NCI-H526 (cell line): ENCODE measurements around the gene IL4R.
"Not testable (repeated sequence)": the region's sequence is repeated elsewhere in the genome, so short reads cannot be mapped to it uniquely, and the experiment has no call there.

ENCODE experiments used
- DNase-seq, 2 experiments: peaks; one replicate each; lab custom pipeline; 2025; lab: John Stamatoyannopoulos, UW

Gene IL4R

DNA sequence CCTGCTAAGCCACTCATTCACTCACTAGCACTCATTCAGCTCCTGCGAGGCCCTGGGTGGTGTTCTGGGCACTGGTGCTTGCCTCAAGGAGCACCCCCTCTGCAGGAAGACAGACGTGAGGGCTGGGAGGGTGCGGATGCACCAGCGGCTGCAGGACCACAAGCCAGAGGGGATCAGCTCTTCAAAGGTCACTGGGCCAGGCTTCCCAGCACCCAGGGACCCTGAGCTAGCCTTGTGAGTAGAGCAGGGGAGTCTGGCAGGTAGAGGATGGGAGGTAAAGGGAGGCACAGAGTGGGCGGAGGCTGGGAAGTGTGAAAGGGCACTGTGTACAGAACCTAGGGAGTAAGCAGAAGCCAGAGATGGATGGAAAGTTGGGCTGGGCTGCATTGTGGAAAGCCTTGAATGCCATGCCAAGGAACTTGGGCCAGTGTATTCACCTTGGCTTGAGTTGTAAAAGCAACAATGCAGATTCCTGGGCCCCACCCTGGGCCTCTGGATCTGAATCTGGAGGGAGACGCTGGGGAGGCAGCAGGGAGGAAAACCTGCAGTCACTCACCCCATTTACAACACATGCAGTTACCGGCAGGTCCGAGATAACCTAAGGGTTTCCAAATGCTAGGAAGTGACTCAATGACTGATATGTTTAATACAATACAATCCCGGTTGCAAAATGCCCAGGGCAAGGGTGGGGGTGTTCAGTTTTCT lies 1.7 kb downstream of the IL4R start:
- DNase-seq: no peak

DNA sequence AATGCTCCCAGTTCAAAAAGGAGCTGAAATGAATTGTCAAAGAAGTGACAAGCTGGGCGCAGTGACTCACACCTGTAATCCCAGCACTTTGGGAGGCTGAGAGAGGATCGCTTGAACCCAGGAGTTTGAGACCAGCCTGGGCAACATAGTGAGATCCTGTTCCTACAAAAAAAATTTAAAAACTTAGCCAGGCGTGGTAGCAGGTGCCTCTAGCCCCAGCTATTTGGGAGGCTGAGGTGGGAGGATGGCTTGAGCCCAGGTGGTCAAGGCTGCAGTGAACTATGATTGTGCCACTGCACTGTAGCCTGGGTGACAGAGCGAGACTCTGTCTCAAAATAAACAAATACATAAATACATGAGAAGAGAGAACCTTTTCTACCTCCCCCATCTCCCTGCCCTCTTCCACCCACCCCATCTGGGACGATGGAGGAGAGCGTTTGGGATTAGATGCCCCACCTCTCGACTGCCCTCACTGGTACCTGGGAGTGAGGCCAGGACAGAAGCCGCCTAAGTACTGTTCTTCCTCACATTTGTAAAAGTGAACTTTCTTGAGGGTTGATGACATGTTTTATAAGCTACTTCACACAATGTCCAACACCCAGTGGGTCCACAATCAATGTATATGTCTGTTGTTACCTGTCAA lies 2.4 kb downstream of the IL4R start:
- DNase-seq: no peak

DNA sequence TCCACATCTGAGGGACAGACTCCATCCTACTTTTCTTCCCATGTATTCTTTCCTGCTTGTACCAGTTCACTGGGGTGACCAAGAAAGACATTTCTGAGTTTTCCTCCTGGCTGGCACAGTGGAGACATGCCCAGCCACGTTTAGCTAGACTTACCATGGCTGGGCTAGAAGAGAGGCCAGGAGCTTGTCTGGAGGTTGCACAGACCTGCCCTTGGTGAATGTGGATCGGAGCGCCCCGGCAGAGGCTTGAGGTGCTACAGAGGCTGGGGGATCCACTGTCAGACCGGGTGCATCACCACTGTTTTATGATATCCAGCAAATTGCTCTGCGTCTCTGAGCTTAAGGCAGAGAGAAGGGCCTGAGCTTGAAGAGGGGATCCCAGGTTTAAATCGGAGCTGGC lies 3.5 kb downstream of the IL4R start:
- DNase-seq: no peak

DNA sequence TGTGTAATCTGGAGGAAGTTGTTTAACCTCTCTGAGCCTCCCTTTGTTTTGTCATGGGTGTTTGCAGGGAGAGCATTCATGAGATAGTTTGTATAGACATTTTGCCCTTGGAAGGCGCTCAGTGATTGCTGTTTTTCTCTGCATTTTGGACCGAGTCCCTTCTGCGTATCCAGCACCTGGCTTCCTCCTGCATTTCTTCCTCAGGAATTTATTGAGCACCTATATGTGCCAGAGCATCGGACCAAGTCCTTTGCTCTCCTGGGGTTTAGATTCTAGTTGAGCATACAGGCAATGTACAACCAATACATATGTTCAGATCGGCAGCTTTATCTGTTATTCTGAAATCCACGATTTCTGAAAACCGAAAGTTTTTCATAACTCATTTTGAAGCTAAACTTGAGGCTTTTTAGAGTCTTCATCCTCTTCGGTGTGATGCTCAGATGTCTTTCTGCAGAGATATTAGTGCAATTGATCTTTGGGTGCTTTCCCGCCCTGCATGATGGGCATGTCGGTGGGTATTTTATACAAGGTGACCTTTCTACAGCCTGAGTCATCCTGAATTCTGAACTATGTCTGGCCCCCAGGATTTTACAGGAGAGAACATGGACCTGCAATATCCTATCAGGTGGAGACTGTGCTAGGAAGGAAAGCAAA lies 4.1 kb downstream of the IL4R start:
- no peak for DNase-seq

DNA sequence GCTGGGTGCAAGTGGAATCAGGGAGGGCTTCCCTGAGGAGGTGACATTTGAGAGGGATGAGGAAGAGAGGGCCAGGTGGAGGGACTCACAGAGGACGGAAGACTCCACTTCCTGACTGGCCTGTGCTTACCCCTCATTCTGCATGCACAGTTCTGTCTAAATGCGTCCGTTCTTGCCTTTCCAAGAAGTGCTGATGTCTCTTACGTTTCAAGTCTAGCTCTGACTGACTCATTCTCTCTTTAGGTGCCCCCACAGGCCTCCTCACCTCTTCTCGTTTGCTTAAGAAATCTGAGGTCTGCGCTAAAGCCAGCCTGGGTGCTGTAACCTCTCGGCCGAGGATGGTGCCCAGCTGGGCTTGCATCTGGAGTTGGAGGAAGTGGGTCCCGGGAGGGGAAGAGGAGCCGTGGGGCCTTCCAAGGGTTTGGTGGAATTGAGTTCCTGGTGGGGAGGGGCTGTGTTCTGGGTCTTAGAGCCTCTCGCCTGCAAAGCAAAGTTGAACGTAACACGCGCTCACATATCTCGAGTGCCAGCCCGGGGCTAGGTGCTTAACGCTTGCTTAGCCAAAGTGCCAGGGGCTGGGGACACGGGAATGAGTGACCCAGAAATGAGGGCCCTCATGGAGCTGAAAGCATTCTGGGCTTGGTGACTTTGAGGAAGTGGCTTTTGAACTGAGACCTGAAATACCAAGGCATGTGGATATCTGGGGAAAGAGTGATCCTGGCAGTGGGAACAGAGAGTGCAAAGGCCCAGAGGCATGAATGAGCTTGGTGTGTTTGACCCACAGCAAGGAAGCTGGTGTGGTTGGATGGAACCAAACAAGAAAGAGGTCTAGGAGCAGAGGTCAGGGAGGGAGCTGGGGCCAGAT lies 4.8 kb downstream of the IL4R start:
- DNase-seq: no peak

DNA sequence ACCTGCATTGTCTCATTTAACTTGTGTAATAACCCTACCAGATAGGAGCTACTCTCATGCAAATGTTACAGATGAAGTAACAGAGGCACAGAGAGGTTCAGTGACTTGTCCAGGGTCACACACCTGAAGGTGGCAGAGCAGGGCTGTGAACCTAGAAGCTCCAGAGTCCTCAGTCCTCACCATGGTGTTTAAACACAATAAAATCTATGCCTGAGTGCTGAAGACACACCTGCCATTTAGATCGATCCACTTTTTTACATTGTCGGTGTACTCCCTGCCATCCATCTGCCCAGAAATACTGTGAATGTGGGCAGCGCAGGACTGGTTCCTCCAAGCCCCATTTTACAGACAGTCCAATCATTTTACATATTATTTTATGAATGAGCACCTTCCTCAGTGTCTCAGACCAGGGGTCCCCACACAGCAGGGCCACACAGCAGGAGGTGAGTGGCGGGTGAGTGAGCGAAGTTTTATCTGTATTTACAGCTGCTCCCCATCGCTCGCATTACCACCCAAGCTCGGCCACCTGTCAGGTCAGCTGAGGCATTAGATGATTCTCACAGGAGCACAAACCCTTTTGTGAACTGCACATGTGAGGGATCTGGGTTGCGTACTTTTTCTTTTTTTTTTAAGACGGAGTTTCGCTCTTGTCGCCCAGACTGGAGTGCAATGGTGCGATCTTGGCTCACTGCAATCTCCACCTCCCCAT lies 5.6 kb downstream of the IL4R start:
- no peak for DNase-seq

DNA sequence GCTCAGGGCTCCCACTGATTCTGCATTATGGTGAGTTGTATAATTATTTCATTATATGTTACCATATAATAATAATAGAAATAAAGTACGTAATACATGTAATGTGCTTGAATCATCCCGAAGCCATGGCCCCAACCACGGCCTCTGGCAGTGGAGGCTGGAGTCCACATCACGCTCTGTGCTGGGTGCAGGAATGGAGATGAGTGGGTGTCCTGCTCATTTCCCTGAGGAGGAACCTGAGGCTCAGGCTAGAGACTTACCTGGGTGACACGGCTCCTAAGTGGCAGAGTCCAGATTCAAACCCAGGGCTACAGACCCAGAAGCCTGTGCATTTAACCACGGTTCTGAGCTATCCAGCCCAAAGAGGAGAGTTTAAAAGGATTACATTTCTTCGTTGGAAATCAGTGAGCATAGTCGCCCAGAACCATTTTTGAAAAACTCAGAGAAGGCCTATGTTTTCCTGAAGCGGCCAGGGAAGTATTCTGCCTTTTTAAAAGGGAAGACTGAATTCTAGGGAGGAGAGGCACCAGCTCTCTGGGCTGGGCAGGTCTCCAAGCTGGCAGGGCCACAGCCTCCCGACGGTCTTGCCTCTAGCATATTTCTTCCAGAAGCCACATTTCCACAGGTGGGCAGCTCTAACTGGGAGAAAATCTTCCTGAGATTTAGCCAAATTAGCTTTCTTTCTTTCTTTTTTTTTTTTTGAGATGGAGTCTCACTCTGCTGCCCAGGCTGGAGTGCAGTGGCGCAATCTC lies 6.7 kb downstream of the IL4R start:
- DNase-seq: no peak

DNA sequence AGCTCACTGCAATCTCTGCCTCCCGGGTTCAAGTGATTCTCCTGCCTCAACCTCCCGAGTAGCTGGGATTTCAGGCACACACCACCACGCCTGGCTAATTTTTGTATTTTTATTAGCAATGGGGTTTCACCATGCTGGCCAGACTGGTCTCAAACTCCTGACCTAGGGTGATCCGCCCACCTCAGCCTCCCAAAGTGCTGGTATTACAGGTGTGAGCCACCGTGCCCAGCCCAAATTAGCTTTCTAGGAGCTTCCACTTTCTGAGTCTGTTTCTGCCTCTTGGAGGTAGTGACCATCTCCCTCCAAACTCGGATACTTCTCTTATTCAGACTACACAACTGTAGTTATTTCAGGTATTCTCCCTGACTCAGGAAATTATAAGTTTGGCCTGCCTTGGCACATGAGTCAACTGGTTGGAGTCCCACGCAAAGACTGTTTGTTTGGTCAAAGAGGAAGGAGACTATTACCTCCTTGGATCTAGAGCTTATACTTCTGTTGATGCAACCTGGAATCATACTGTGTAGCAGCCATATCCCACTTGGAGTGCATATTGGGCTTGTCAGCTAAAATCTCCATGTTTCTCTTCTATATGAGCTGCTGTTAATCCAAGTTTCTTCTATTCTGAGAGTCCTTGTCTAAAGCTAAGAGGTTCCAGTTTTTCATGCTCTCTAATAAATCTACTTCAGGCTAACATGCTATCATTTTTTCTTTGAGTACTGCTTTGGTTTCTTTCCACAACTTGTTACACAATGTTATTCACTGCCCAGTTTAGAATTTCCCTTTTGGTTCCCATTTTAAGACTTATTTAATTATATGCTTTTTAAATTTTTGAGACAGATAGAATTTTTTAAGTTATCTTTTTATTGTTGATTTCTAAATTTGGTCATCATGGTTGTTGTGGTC lies 7.5 kb downstream of the IL4R start:
- no peak for DNase-seq

DNA sequence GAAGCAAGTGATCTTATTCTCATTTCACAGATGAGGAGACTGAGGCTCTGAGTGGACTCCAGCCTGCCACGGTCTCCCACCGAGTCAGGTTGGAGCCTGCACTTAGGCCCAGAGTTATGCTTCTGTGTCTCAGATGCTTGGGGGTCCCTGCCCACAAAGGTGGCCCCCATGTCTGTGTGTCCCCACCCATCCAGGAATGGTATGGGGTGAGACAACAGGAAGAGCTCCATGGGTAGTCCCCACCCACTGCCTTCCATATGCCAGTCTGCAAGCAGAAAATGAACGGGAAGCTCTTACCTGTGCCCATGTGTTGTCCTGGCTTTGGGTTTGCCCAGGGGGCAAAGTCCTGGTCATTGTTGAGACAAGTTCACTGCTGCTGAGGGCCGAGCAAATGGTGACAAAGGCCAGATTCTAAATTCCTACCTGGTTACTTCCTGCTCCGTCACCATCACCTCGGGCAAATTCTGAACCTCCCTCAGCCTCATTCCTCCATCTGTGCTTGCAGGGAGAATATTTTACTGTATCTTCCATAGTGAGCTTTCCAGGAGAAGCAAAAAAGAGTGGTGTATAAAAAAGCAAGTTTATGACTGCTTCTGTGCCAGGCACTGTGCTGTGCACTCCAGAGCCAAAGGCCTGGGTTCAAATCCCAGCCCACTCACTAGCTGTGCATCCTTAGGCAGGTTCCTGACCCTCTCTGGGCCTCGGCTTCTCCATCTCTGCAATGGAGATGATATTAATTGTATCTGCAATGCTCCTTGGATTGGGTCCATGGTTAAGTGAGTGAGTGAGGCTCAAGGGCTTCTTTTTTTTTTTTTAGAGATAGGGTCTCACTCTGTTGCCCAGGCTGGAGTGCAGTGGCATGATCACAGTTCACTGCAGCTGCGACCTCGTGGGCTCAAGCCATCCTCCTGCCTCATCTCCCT lies 9.3 kb downstream of the IL4R start:
- DNase-seq: no peak

DNA sequence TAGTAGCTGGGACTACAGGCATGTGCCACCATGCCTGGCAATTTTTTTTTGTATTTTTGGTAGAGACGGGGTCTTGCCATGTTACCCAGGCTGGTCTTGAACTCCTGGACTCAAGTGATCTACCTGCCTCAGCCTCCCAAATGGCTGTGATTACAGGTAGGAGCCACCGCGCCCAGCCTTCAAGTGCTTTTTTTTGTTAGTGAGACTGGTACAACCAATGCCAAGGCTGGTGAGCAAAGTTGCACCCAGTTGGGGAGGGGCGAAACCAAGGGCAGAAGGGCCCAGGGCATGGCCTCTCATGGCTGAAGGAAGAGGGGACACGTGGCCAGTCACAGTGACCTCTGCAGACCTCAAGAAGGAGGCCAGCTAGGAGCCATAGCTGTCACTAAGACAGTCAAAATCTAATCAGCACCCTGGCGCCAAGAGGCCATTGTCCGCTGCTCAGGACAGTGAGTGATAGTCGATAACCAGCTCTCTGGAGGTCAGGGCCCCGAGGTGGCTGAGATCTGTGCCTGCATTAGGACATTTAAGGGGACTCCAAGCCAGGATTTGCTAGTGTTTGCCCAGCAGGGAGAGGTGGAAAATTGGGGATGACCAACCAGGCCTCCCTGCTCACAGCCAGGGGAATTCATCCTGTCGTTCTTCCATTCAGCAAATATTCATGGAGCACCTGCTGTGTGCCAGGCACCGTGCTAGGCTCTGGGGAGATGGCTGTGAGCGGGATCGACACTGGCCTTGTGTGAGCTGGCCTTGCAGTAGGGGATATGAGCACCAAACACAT lies 10.2 kb downstream of the IL4R start:
- no peak for DNase-seq

DNA sequence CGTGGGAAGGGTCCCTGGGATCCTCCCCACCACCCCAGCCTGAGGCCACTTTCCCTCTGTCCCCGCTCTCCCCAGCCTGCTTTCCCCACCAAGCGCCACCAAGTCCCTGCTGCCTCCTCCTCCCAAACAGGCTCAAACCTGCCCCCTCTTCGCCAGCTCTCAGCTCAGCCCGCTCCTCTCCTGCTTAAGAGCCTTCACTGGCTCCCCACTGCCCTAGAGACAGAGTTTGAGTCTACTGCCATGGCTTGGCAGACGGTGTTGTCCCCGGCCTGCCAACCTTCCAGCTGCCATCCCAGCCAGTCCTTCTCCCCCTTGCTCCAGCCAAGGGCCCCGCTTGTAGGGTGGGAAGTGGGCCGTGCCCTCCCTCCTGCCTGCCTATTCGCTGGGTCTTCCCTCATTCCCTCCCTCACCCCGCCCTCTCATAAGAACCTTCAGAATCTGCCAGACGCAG lies 11.1 kb downstream of the IL4R start:
- DNase-seq: no peak

DNA sequence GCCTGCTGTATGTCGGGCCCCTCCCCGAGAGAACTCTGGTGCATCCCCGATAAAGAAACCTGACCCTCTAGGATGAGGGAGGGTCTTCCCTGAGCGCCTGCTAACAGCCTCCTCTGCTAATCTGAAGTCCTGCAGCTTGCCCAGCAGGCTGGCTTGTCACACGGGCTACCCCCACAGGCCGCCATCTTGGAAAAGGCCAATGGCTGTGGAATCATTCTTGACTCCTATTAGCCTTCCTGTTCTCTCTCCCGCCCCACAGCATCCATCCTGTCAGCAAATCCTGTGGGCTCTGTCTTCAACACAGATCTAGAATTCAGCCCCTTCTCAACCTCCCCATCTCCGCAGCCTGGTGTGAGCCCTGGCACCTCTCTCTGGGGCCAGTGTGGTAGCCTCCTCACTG lies 12.0 kb downstream of the IL4R start:
- DNase-seq: no peak

DNA sequence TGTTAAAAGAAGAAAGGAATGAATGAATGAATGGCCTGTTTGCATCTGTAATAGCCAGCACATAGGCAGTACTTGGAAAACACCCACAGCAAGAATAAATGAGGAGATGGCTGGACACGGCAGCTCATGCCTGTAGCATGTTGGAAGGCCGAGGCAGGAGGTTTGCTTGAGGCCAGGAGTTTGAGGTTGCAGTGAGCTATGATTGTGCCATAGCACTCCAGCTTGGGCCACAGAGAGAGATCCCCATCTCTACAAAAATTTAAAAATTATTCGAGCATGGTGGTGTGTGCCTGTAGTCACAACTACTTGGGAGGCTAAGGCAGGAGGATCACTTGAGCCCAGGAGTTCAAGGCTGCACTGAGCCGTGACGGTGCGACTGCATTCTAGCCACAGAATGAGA lies 12.5 kb downstream of the IL4R start:
- no peak for DNase-seq

DNA sequence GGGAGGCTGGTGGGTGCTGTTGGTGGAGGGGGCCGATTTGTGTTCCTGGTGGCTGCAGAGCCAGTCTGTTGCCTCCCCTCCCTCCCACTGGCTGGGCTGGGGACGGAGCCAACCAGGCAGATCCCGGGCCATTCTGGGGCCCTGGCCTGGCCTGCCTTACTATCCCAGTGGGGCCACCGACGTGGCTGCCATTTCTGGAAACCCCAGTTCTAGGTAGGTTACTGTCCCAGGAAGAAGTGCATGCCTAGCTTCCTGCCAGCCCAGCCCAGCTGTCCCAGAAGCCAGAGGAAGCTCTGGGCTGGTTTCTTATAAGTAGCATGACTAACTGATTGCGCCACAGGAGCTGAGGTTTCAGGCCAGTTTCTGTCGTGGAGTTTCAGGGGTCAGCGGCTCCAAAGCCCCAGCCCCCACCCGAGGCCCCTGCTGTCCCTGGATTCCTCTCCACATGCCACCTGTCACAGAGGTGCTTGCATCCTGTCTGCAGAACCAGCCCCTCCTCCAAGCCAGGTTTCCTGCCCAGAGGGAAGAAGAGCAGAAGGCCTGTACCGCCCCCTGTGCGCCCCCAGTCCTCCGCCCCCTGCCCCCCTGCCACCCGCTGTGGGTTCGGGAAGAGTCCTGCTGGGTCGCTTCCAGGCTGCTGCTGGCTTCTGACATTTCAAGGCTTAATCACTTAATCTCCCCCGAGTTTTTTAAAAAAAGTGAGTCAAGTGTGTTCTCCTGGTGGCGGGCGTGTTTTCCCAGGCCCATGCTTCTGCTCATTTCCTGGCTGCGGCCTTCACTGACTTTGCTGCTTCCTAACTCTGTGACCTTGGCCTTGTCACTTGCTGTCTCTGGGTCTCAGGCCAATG lies 13.2 kb downstream of the IL4R start:
- no peak for DNase-seq

DNA sequence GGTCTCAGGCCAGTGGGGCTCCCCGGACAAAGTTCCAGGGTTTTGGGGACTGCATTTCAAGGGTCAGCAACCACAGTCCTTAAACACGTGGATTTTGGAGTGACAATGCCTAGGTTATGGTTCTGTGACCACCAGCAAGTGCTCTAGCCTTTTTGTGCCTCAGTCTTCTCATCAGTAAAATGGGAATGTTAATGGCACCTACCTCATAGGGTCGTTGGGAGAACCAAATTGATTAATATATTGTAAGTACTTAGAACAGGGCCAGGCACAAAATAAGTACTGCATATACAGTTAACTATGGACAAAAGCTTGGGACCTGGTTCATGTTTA lies 13.8 kb downstream of the IL4R start:
- no peak for DNase-seq

DNA sequence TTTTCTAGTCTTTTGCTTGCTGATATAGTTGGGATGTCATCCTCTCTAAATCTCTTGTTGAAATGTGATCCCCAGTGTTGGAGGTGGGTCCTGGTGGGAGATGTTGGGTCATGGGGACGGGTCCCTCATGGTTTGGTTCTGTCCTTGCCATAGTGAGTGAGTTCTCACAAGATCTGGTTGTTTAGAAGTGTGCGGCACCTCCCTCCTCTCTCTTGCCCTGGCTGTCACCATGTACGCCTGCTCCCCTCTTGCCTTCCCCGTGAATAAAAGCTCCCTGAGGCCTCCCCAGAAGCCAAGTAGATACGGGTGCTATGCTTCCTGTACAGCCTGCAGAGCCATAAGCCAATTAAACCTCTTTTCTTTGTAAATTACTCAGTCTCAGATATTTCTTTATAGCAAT lies 15.2 kb downstream of the IL4R start:
- DNase-seq: no peak

DNA sequence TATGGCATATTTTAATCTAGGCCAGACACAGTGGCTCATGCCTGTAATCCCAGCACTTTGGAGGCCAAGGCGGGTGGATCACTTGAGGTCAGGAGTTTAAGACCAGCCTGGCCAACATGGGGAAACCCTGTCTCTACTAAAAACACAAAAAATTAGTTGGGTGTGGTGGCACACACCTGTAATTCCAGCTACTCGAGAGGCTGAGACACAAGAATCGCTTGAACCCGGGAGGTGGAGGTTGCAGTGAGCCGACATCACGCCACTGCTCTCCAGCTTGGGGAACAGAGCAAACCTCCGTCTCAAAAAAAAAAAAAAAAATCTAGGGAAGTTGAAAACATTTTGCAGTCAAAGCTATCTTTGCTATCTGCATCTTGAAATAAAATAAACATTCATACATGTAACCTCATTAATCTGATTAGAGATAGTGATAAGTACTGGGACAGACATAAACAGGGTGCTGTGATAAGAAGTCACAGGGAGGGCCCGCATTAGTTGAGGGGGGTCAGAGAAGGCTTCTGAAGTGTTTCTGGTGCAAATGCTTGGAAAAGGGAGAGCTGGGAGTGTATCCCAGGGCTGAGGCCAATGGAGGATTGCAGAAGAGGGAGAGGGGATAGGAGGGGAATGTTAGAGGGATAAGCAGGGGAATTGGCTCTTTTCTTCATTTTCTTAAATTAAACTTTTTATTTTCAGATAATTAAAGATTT lies 15.8 kb downstream of the IL4R start:
- DNase-seq: not testable (repeated sequence)
